Ovary (tissue), 3 donors: Measurements from ENCODE around the gene BDH2.

Experiments used
- POLR2A ChIP-seq: fragments of 450-650 bp; IDR thresholded peaks from one replicate; pipeline ENCODE4 v1.6.1; 2017; ENCODE audit warnings: antibody characterized with exemption, mild to moderate bottlenecking, moderate library complexity
- TF ChIP-seq, protein P1 (sequence below), 3 donors: fragments of 450-650 bp in 2 of 3; fragments of 200-600 bp in 1 of 3; IDR thresholded peaks; one replicate each; pipeline versions ENCODE4 v1.5.1 to v1.8.0; 2016 to 2022; ENCODE audit warnings: antibody characterized with exemption in 3 of 3, mild to moderate bottlenecking in 1 of 3
- donor health status: DM: no; HTN: no; CAD: no.

DNA sequence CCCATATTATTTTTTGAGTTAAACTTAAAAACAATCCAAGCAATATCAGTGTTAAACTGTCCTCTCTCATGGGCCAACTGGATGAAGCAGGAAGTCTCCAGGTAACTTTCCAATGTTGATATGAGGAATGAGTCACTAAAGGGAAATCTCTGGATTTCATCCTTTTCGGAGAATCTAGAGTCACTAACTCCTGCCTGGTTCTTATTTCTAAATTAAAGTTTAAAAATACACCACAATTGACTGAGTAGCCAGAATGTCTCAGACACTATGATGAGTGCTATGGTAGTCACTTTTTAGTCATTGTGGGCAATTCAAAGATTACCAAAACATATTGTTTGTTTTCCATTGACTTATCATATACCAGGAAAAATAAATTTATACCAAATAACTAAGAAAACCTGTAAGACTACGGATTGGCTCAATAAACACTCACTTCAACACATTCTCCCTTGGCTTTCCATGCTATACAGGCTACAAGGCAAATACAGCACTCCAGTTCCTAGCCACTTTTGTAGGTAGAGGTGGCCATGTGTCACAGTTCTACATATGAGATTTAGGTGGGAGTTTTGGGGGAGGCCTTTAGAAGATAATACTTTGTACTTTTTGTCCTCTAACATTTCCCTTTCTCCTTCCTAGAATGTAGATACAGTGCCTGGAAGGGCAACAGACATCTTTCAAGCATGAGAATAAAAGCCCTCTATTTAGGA, 31.6 kb downstream of the BDH2 start:
- TF ChIP-seq, protein P1, sequence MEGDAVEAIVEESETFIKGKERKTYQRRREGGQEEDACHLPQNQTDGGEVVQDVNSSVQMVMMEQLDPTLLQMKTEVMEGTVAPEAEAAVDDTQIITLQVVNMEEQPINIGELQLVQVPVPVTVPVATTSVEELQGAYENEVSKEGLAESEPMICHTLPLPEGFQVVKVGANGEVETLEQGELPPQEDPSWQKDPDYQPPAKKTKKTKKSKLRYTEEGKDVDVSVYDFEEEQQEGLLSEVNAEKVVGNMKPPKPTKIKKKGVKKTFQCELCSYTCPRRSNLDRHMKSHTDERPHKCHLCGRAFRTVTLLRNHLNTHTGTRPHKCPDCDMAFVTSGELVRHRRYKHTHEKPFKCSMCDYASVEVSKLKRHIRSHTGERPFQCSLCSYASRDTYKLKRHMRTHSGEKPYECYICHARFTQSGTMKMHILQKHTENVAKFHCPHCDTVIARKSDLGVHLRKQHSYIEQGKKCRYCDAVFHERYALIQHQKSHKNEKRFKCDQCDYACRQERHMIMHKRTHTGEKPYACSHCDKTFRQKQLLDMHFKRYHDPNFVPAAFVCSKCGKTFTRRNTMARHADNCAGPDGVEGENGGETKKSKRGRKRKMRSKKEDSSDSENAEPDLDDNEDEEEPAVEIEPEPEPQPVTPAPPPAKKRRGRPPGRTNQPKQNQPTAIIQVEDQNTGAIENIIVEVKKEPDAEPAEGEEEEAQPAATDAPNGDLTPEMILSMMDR (IDR thresholded peaks at IDR 0.05): no peak
- no peak for TF ChIP-seq POLR2A
